DMS 273 (cell line): ENCODE data around the gene GIMAP5.
"Not testable (repeated sequence)": the region's sequence is repeated elsewhere in the genome, so short reads cannot be mapped to it uniquely, and the experiment has no call there.

ENCODE experiments used
- DNase-seq: peaks from one replicate; lab custom pipeline; 2025; ENCODE audit not compliant: unreplicated experiment; lab: John Stamatoyannopoulos, UW

The GIMAP5 gene

GRCh38 chr7:150766334-150766709 is 29.1 kb downstream of the GIMAP5 start:
- no peak for DNase-seq

DNA sequence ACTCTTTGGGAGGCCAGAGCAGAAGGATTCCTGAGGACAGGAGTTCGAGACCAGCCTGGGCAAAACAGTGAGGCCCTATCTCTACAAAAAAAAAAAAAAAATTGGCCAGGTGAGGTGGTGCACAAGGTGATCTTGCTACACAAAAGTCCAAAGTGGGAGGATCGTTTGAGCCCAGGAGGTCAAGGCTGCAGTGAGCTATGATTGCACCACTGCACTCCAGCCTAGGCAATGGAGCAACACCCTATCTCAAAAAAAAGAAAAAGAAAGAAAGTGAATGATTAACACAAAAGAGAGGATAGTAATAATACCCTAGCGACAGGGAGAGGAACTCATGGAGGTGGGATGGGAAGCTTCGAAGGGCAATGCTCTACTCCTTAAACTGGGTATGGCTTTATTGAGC is 32.5 kb downstream of the GIMAP5 start:
- no peak for DNase-seq

- DNase-seq = not testable (repeated sequence)
Measured at GRCh38 chr7:150774131-150774530, 36.9 kb downstream of the GIMAP5 start.

DNA sequence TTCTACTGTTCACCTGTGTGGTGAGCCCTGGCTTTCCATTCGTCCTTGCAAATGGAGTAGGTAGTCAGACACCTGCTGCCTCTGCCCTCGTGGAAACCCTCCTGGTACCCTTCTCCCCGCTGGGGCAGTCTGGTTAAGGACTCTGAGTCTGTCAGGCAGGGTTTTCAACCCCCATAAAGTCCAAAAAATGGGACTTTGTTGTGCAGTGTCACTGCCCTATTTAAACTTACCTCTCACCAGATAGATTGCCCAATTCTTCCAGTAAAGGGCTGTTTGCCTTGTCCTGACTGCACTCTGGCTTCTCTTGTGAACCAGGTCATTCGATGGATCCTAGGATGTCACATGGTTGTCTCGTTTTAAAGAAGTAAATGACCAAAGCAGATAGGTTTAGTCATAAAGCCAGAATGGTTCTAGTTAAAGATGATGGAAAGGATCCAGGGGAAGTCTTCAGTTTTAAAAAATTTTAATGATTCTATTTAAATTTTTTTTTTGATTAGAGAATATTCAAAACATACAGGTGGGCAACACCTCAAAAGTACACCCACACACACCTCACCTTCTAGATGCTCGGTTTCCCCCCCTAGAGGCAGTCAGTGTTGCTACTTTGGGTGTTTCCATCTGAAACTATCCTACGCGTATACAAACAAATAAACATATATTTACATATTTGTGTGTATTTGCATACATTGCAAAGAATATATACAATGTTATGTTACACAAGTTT is 41.0 kb downstream of the GIMAP5 start:
- no peak for DNase-seq

GRCh38 chr7:150778738-150779301 is 41.6 kb downstream of the GIMAP5 start:
- DNase-seq = peak; percentile 95

DNA sequence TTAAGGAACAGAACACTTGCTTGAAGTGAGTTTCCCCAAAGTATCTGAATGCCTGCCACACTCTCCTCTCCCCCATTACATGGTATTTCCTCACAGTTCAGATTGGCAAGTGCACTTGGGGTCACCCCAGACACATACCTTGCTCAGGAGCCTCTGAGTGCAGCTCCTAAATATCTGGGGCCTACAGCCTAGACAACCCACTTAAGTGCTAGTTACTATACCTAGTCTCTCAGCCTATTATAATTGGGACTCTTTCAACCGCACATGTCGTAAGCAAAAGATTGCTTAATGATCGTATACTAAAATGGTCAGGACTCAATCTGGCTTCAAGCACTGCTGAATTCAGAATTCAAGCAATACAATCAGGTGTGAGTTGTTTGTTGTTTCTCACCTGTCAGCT is 43.1 kb downstream of the GIMAP5 start:
- DNase-seq = no peak

DNA sequence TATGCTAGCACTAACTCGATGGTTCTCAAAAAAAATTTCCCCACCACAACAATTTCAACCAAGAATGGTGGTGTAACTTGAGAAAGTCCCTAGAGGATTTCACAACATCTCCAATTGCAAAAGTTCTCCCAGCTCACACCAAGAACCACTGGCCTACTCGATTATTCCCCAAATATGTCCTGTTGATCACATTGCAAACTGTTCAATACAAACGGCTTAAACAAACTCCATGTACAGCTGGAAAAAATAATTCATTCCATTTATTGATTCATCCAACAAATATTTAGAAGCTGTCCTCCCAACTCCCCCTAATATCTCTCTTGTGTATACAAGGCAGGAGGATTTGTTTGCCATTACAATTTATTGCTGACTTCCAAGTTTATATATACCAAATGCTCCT is 43.9 kb downstream of the GIMAP5 start:
- no peak for DNase-seq

DNA sequence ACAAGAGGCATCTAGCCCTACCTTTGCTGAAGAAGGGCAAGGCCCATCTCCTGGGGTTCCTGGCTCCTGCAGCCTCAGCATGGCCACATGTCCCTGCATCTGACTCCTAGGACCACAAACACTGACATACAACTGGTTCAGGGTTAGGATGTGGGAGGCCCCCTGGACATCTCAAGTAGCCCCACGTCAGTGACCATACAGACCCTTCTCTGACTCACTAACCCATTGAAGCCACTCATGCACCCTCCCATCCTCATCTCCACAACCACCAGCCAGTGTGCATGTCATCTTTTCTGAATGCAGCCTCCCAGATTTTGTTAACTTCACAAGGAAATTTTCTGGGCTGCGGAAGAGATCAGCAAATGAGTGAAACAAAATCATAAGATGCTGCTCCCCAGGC is 44.7 kb downstream of the GIMAP5 start:
- DNase-seq = no peak

- DNase-seq = no peak
Measured at GRCh38 chr7:150784120-150784736, 47.0 kb downstream of the GIMAP5 start.

DNA sequence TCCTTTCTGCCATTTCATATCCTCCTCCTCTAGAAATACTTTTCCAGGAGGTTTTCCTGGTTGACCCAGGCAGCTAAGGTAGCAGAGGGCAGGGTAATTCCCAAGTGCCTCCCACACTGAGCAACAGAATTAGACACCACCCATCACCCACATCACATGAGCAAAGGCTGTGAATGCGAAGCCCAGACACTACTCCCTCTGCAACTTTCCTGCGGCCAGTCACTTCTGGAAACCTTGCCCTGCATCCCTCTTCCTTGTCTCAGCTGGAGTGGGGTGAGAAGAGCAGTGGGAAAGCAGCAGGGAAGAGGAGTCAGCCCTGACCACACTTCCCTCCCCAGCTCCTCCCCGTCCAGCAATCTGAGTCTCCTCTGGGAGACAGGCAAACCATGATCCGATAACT is 47.7 kb downstream of the GIMAP5 start:
- DNase-seq = no peak

DNA sequence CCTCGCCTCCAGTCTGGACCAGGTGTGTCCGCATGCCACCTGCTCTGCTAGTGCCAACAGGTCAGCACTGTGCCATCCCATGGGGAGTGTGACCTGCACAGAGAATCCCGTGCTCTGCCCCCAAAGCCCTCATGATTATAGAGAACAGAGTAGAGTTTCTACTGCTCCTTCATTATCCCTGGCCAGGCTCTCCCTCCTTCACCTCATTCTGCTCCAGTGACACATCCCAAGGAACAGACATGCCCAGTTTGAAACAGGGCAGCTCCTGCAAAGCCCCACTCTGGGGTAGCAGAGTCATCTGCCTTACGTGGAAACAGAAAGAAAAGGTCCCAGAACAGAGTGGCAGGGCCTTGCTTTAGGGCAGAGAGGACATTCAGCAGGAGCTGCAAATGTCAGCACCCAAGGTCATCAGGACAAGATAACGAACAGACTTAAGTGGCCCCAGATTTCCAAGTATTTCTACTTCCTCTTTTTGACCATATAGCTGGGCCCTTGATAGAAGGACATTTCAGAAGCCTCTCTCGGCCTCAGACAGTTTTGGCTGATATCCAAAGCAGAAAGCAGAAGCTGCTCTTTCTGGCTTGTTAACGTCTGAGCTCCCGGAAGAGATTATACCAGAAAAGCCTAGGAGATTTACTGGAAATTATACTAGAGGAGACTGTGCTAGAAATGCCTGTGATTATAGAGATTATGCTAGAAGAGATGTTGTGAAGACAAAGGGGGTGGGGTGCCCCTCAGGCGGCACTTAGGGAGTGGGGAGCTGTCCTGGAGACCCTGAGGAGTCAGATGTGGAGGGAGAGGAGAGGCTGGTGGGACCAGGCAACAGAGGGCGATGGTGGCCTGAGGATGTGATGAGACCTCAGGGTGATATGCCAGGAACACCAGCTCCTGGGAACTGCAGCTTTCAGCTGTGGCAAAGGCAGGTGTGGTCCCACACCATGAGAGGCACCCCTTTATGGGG is 50.4 kb downstream of the GIMAP5 start:
- peak; percentile 47 for DNase-seq

DNA sequence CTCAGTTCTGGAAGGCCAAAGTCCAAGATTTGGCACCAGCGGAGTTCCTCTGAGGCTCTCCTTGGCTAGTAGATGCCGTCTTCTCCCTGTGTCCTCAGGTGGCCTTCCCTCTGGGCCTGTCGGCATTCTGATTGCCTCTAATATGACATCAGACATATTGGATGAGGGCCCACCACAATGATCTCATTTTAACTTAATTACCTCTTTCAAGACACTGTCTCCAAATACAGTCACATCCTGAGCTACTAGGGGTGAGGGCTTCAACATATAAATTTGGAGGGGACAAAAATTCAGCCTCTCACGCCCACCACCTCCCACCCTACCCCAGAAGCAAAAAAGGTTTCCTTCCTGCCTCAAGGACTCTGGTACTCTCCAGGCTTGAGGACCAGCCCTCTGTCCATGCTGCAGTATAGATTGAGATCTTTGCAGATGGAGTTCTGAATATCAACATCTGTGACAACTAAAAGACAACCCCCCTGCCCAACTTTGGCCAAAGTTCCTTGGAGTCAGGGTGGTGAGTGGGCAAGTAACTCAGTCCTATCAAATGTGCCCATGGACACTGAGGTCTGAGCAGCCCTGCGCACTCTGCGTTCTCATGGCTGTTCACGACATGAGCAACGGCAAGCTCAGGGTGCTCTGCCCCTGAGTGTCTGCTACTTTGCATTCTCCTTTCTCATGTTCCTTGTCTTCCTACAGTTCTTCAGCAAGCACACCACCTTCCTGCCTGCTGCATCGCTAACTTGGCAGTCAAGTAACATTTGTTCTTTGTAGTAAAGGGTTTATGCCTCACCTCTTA is 51.5 kb downstream of the GIMAP5 start:
- DNase-seq = peak; percentile 67

- no peak for DNase-seq
Measured at GRCh38 chr7:150790416-150791075, 53.3 kb downstream of the GIMAP5 start.

GRCh38 chr7:150791304-150791703 is 54.1 kb downstream of the GIMAP5 start:
- no peak for DNase-seq

GRCh38 chr7:150791746-150792452 is 54.7 kb downstream of the GIMAP5 start:
- no peak for DNase-seq
